Thyroid gland (tissue), 4 donors: ENCODE data around the gene ARHGAP24. TPM values are rescaled to one million over a fixed set of nuclear protein-coding genes. Genes with fewer than 3 reads are reported as not detected.

Experiments used
- DNase-seq, 2 donors: peaks; one replicate each; pipeline ENCODE4 v3.0.0-alpha.2; 2019
- H3K27ac ChIP-seq, 3 donors: fragments of 200-600 bp; sonication (generic); 1 replicate in 2 of 3; 2 replicates in 1 of 3; pipeline ENCODE4 v1.5.1; 2016 to 2019; ENCODE audit warnings: mild to moderate bottlenecking in 1 of 3, moderate library complexity in 1 of 3
- H3K27me3 ChIP-seq: fragments of 200-600 bp; sonication (generic); one replicate; pipeline ENCODE4 v1.5.1; 2019
- H3K36me3 ChIP-seq, 2 donors: fragments of 200-600 bp; sonication (generic); one replicate each; pipeline ENCODE4 v1.5.1; 2016 to 2019
- H3K4me1 ChIP-seq, 2 donors: fragments of 200-600 bp; sonication (generic); one replicate each; pipeline ENCODE4 v1.5.1; 2017 to 2019
- H3K4me3 ChIP-seq, 3 donors: fragments of 200-600 bp; sonication (generic); replicated peaks in 1 of 3; 1 replicate in 2 of 3; 2 replicates in 1 of 3; pipeline ENCODE4 v1.5.1; 2016; ENCODE audit warnings: mild to moderate bottlenecking in 1 of 3
- H3K9me3 ChIP-seq: fragments of 200-600 bp; sonication (generic); one replicate; pipeline ENCODE4 v1.5.1; 2017
- CTCF ChIP-seq, 6 experiments: fragments of 200-600 bp in 3 of 6; fragments of 450-650 bp in 3 of 6; sonication (generic) in 3 of 6; IDR thresholded peaks; one replicate each; pipeline ENCODE4 v1.5.1; 2016 to 2019; ENCODE audit warnings: antibody characterized with exemption in 6 of 6, mild to moderate bottlenecking in 2 of 6, inconsistent platforms in 1 of 6, moderate library complexity in 1 of 6
- POLR2A ChIP-seq, 2 donors: fragments of 450-650 bp; IDR thresholded peaks; one replicate each; pipeline ENCODE4 v1.6.1; 2017; ENCODE audit warnings: antibody characterized with exemption in 2 of 2, mild to moderate bottlenecking in 2 of 2, moderate library complexity in 1 of 2
- WGBS, 2 donors: methylation state at CpG; one replicate each; pipeline ENCODE4 v1.1.5; 2017; 5-methylcytosine and 5-hydroxymethylcytosine counted together
- intact Hi-C: fragments of 100-400 bp; cut with DNase I; formaldehyde crosslinking; loops from one replicate; pipeline ENCODE4 v1.15.1; 2023
- total RNA-seq, 4 donors: library from RNA; depleted of rRNA; stranded (reverse); fragments of >200 nt; gene quantifications; one replicate each; pipeline ENCODE4 v1.2.3, GENCODE V29; 2016

ARHGAP24 gene
- total RNA-seq, 4 donors from 2014 or later = 20.8 to 70.3 (median 52.4) TPM

GRCh38 chr4:85741381-85741780 lies 266.4 kb downstream of the ARHGAP24 start:
- no peaks in the 10 kb centered on the region for H3K4me1 ChIP-seq
- no peaks in the 10 kb centered on the region for H3K9me3 ChIP-seq
- H3K27ac ChIP-seq = no peak overlapping the region
- no peak for DNase-seq
- intact Hi-C loops = no loop called here
- H3K4me3 ChIP-seq = no peak overlapping the region
- WGBS, 2 donors = 83 to 92% methylated on average over 2 of the region's 2 CpGs
- H3K27me3 ChIP-seq = no peaks in the 10 kb centered on the region
- H3K36me3 ChIP-seq = no peaks in the 10 kb centered on the region
- TF ChIP-seq CTCF (IDR thresholded peaks at IDR 0.05) (no peak), POLR2A (IDR thresholded peaks at IDR 0.05) (no peak)

DNA sequence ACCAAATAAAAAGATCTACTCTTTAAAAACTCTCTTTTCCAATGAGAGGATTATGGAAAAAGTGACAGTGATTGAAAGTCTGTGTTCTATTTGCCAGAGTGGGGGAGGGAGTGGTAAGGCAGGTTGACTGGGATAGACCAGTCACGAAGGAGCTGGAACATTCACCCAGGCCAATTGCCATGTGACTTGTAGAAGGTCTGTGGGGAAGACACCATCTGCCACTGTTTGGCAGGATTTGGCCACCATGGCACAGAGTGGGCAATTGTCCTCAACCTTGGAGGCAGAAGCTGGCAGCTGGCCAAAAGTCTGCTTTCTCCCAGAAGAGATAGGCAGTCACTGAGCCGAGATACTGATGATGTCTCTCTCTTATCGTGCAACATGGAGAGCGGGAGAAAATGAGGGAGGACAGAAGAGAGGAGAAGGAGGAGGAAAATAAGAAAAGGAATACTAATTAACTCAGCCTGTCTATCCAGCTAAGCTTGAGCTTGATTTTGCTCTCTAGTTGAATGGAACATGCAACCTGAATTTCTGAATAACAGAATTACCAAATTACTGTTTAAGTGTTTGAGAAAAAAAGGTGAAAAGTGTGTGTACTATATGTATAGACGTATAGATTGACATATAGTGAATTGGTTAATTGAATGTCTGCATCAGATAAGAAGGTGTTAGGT lies 267.1 kb downstream of the ARHGAP24 start:
- TF ChIP-seq POLR2A (IDR thresholded peaks at IDR 0.05) (no peak), CTCF (IDR thresholded peaks at IDR 0.05) (no peak)
- H3K4me1 ChIP-seq = no peaks in the 10 kb centered on the region
- 86 to 88% methylated on average over 5 of the region's 5 CpGs for WGBS, 2 donors
- no peak overlapping the region for H3K27ac ChIP-seq
- H3K27me3 ChIP-seq = no peaks in the 10 kb centered on the region
- H3K9me3 ChIP-seq = no peaks in the 10 kb centered on the region
- peak in 1 of 2 donors; percentile 9 for DNase-seq
- no peaks in the 10 kb centered on the region for H3K36me3 ChIP-seq
- no peak overlapping the region for H3K4me3 ChIP-seq
- intact Hi-C loops = no loop called here

- no peaks in the 10 kb centered on the region for H3K27me3 ChIP-seq
- no peak overlapping the region for H3K4me3 ChIP-seq
- no peak overlapping the region for H3K27ac ChIP-seq
- H3K9me3 ChIP-seq = no peaks in the 10 kb centered on the region
- TF ChIP-seq CTCF (IDR thresholded peaks at IDR 0.05) (no peak), POLR2A (IDR thresholded peaks at IDR 0.05) (no peak)
- WGBS, 2 donors = 88 to 89% methylated on average over 6 of the region's 6 CpGs
- H3K36me3 ChIP-seq = no peaks in the 10 kb centered on the region
- no peaks in the 10 kb centered on the region for H3K4me1 ChIP-seq
- DNase-seq = no peak
- intact Hi-C loops = loop anchor here (5.0 kb wide), 1 partner anchor 593 kb away; no protein-coding TSS in a partner anchor
These were observed 270.0 kb downstream of the ARHGAP24 start for GRCh38 chr4:85744950-85745349.

DNA sequence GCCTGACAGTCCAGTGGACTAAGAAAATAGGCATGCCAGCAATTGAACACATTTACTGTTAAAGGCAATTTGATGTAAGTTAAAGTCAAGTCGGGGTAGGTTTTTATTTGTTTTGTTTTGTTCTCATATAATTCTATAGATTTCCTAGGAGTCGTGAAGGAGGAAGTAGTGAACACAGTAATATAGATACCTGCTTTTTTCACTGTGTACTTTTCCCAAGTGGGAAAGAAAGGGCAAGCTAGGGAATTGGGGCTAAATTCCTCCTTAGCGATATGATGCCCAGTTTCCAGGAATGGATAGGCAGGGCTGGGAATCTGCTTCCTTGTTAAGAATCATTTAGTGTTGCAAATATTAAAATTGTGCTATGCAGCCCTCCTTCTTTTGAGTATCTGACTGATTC lies 271.0 kb downstream of the ARHGAP24 start:
- TF ChIP-seq CTCF (IDR thresholded peaks at IDR 0.05) = no peak
- no peak for TF ChIP-seq POLR2A (IDR thresholded peaks at IDR 0.05)
- H3K4me1 ChIP-seq = no peaks in the 10 kb centered on the region
- no peak overlapping the region for H3K4me3 ChIP-seq
- no peaks in the 10 kb centered on the region for H3K27me3 ChIP-seq
- intact Hi-C loops = loop anchor here (5.0 kb wide), 1 partner anchor 594 kb away; no protein-coding TSS in a partner anchor
- no peaks in the 10 kb centered on the region for H3K9me3 ChIP-seq
- no peaks in the 10 kb centered on the region for H3K36me3 ChIP-seq
- H3K27ac ChIP-seq = no peak overlapping the region
- DNase-seq = no peak
- WGBS, 2 donors = 86 to 89% methylated on average over 3 of the region's 3 CpGs

DNA sequence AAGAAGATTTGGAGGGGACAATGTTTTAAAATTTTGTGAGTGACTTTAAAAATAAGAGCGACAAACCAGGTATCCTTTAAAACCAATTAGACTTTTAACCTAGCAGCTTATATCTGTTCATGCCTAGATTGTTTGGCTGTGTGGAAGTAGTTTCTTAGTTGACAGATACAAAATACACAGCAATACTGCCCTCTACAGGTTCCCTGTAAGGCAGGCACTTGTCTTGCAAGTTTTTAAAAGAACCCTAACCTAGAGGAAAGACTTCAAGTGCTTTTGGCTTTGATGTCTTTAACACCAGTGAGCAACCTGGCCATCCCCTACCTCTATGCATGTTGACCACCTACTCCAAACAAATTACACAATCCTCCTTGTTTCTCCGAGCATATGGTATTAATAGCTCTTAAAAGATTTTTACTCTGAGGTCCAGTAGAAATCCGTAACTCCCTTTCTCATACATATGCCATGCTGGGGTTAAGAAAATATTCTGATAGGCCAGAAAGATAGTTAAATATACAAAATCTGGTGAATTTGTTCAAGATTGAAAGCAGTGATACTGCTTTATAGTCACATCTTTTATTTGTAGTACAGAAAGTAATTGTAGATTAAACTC lies 273.0 kb downstream of the ARHGAP24 start:
- no peaks in the 10 kb centered on the region for H3K4me1 ChIP-seq
- no peaks in the 10 kb centered on the region for H3K27me3 ChIP-seq
- TF ChIP-seq CTCF (IDR thresholded peaks at IDR 0.05) (peak; percentile 18 to 86 (median 71)), POLR2A (IDR thresholded peaks at IDR 0.05) (no peak)
- no peaks in the 10 kb centered on the region for H3K36me3 ChIP-seq
- H3K4me3 ChIP-seq = no peak overlapping the region
- intact Hi-C loops = loop anchor here (5.0 kb wide), 1 partner anchor 596 kb away; no protein-coding TSS in a partner anchor
- H3K27ac ChIP-seq = no peak overlapping the region
- H3K9me3 ChIP-seq = no peaks in the 10 kb centered on the region
- WGBS, 2 donors = 38% methylated on average over 3 of the region's 3 CpGs
- DNase-seq = peak; percentile 27 to 36
